Epithelial cell of alveolus of lung (primary cell): ENCODE measurements around the gene G3BP1. TPM values are rescaled to one million over a fixed set of nuclear protein-coding genes. Genes with fewer than 3 reads are reported as not detected.

Experiments used
- total RNA-seq: library from RNA; depleted of rRNA; stranded (reverse); fragments of >200 nt; gene quantifications from 2 replicates; pipeline ENCODE4 v1.2.1, GENCODE V29; 2015

The G3BP1 gene
- total RNA-seq: 77.8 and 118 TPM in 2 replicates

DNA sequence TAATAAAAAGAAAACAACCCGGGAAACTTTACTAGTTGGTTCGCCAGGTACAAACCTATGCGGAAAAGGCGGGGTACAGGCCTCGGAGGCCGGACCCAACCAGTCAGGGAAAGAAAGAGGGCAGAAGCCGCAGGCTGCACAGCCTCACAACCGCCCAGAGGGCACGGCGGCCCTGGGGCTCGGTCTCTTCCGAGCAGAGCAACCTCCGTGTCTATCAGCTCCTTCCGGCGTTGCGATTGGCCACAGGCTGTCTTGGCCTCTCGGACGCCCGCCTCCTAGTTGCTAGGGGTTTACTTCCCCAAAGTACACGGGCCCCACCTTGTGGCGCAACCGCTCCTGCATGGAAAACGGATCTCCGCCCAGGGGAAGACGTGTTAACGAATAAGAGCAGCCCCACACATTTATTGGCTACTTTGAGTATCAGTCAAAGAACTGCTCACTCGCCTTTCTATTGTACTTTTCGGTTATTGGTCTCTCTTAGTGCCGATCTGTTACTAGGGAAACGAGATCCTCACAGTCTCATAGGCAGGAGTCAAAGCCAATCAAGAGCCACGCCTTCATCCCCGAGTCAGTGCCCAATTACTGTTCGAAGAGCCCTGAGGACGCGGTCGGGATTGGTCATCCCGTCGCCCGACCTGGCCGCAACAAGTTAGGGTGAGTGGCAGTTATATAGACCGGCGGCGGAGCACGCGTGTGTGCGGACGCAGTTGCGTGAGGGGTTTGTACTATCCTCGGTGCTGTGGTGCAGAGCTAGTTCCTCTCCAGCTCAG is at the start of gene G3BP1:
Gene G3BP1 (plus strand): TSS at position 696 of the 770 bp plus-strand sequence. CDS start 14,667 bp downstream, outside the sequence.

DNA sequence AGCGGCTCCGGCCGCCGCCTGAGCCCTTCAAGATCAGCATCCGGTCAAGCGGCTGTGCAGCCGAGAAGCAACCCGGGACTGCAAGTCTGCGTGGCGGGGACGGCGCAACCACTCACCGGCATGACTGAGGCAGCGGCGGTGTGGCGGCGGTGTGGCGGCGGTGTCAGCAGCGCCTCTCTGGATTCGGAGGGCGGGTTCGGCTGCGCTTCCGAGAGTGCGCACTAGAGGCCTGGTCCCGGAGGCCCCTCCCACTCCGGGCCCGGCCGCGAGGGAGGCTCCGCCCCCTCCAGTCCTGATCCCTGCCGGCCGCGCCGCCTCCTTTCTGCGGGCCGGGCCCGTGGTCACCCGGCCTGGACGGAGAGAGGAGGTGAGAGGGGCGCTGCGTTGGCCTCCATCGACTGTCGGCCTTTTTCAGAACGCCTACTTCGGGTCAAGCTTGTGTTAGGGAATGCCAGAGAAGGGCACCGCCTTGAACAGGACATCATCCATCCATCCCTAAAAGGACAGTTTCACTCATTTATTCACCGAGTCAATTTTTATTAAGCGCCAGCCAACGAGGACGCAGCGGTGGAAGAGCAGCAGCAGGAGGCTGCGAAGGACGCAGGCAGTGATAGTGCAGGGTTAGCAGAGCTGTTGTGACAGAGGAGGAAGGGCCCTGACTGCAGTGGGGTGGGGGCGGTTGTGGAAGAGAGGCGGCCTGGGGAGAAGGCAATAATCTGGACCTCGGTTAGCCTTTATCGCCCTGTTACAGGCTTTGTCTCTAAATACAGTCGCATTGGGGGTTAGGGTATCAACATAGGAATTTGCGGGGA is 13.1 kb upstream of the G3BP1 start, which contains the start of gene ATOX1:
Gene ATOX1 (minus strand): TSS at position 202 of the 812 bp plus-strand sequence. CDS start 80 bp downstream, at position 122.

Other genes with a start within 250 kb of the G3BP1 start
- gene FAT2, start 180.6 kb upstream of the G3BP1 start, total RNA-seq: 0.13 and 0.16 TPM in 2 replicates
- gene SPARC, start 85.0 kb upstream of the G3BP1 start, total RNA-seq: 1,078 and 1,962 TPM in 2 replicates
- 88.9 and 214 TPM in 2 replicates for gene ATOX1, start 13.3 kb upstream of the G3BP1 start, total RNA-seq
- not detected in 2 replicates for gene GLRA1, start 152.9 kb downstream of the G3BP1 start, total RNA-seq